HG03460 (cell line): ENCODE measurements around the gene TRIM34.
"Not testable (repeated sequence)": the region's sequence is repeated elsewhere in the genome, so short reads cannot be mapped to it uniquely, and the experiment has no call there.

Experiments
- ATAC-seq: cut with Tn5 transposase; IDR thresholded peaks from one replicate; pipeline ENCODE4 v1.9.1; 2021; ENCODE audit not compliant: unreplicated experiment

Gene TRIM34

GRCh38 chr11:5684036-5684645 is 59.3 kb downstream of the TRIM34 start:
- ATAC-seq, result peak; percentile 10

DNA sequence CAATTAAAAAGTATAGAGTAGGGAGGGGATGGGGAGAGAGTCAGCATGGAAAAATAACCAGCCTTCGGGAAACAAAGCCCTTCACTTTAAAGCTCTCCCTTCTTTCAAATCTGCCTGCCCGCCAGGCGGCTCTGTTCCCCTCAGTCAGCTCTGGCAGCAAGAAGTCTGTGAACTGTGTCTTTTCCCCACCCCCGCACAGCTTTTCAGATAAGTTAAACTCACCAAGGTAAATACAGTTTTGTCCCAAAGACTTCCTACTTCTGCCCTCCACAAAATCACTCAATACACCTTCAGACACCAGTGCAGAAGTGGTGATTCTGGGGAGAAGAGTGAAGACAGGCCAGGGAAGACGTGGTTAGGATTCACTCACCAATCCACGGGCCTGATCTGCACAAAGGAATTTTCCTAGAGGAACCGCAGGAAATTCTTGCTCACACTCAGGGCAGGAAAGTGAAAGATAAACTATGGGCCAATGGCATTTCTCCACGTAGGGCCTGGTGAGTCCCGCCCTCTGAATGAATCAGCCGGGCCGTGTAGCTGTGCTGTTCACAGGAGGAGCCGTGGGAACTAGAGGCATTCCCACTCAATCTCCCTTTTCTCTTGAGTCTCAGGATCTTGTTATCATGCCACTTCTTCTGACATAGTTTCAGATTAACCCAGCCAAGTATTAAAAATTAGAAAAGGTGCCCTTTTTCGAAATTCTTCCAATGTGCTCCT is 60.0 kb downstream of the TRIM34 start, which contains the start of gene TRIM5:
TRIM5 (minus strand) TSS at position 429 of the 717 bp plus-strand sequence. CDS start 4,897 bp downstream, outside the sequence.
- peak; percentile 71 for ATAC-seq

DNA sequence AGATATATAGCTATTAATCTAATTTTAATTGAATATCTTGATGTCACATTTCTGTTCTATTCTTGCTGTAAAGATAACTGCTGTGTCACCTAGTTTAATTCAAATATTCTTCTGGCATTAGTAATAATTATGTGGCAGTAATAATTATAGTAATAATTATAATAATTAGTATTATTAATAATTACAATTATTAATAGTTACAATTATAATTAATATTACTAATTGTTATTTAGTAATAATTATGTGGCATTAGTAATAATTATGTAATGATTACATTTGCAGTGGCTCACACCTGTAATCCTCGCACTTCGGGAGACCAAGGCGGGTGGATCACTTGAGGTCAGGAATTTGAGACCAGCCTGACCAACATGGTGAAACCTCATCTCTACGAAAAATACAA is 61.6 kb downstream of the TRIM34 start:
- ATAC-seq, result no peak

- ATAC-seq, result no peak
These were observed 63.7 kb downstream of the TRIM34 start for GRCh38 chr11:5688482-5688881.

DNA sequence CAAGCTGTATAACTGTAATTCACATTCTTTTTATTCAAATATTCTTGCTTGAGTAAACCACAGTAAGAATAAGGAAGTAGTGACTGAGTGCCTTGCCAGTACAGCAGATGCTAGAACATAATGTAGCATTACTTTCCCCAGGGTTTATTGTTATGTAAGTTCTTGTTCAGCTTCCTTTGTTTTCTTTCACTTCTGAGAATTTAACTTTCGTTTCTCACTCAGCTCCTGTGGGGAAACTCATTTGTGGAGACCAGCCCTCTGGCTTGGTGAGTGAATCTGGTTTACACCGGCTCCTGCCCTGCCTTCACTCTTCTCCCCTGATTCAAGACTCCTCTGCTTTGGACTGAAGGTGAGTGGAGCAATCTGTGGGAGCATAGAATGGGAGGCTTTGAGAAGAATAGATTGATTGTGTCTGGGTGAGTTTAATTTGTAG is 64.8 kb downstream of the TRIM34 start, which contains the start of gene TRIM22:
TRIM22 (plus strand) TSS at position 240 of the 433 bp plus-strand sequence. CDS start 6,443 bp downstream, outside the sequence.
- ATAC-seq, result peak; percentile 70

GRCh38 chr11:5690216-5690615 is 65.4 kb downstream of the TRIM34 start:
- ATAC-seq, result no peak

DNA sequence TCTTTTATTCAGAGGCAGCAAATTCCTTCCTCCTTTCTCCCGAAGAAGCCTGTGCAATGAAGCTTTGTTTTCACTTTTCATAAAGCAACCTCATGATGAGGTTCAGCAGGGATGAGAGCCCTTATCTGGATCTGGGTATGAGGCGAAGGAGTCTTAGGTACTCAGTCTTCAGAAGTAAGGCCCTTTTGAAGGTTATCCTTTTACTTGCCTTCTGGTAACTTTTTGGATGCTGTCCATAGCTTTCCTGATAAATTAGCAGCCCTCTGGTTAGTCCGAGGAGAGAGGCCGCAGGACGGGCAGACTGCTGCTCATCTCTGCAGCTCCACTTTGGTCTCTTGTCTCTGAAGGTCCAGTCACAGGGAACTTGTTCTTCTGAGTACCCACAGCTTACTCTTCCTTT is 65.9 kb downstream of the TRIM34 start:
- no peak for ATAC-seq

GRCh38 chr11:5691238-5691963 is 66.6 kb downstream of the TRIM34 start:
- ATAC-seq, result not testable (repeated sequence)

DNA sequence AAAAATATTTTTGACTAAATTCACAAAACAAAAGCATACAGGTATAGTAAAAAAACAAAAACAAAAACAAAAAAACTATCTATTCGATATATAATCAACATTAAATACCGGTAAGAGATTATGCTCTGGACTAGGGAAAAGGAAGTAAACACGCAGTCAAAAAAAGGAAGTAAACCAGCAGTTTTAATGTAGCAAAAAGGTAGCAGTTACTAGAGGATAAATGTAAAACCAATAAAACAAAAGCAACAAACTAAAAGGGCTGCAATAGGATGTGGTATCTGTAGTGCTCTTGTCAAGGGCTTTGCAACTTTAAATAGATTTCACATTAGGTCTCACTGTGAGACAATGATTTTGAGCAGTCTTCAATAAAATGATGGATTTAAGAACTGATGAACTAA is 67.2 kb downstream of the TRIM34 start:
- ATAC-seq, result no peak
